GM13977 (cell line): Measurements from ENCODE around the gene ZNF830.

ENCODE experiments used
- DNase-seq: peaks from one replicate; pipeline ENCODE4 v3.0.0; 2012; ENCODE audit warnings: low spot score
- CTCF ChIP-seq: IDR thresholded peaks from 2 replicates; pipeline ENCODE4 v1.5.1; 2012; ENCODE audit warnings: mild to moderate bottlenecking, control low read depth; ENCODE audit not compliant: insufficient read depth; ENCODE audit errors: extremely low read depth, missing control alignments
- in situ Hi-C: fragments of 300-500 bp; cut with MboI; formaldehyde crosslinking; loops from one replicate; pipeline ENCODE4 v1.12.0; 2022; ENCODE audit warnings: low sequenced_read_pairs, low pct_unique_long_range_greater_than_20kb, mixed read lengths, inconsistent platforms; ENCODE audit not compliant: unreplicated experiment

The ZNF830 gene

GRCh38 chr17:34961093-34961911, at the start of gene ZNF830, which contains the start of gene CCT6B:
Gene ZNF830, plus strand, starts transcription at chr17:34961540. Its CDS starts 27 bp downstream, at chr17:34961567.
Gene CCT6B, minus strand, starts transcription at chr17:34961460. Its CDS starts 67 bp downstream, at chr17:34961393.
- TF ChIP-seq CTCF, result no peak
- in situ Hi-C loops, result no loop called here
- DNase-seq, result peak; percentile 91

- TF ChIP-seq CTCF, result no peak
- in situ Hi-C loops, result no loop called here
- DNase-seq, result no peak
Observed at GRCh38 chr17:34913001-34913400, 48.3 kb upstream of the ZNF830 start.

- in situ Hi-C loops, result no loop called here
- no peak for TF ChIP-seq CTCF
- no peak for DNase-seq
Observed at GRCh38 chr17:34916120-34916519, 45.2 kb upstream of the ZNF830 start.

- no peak for TF ChIP-seq CTCF
- in situ Hi-C loops, result no loop called here
- DNase-seq, result no peak
Observed at GRCh38 chr17:34917381-34917780, 44.0 kb upstream of the ZNF830 start.

- in situ Hi-C loops, result no loop called here
- no peak for DNase-seq
- no peak for TF ChIP-seq CTCF
Observed at GRCh38 chr17:34920676-34921075, 40.7 kb upstream of the ZNF830 start.

- in situ Hi-C loops, result no loop called here
- no peak for DNase-seq
- TF ChIP-seq CTCF, result no peak
Observed at GRCh38 chr17:34926661-34927060, 34.7 kb upstream of the ZNF830 start.
